Measurements from ENCODE around the gene FREM2. TPM values are rescaled to one million over a fixed set of nuclear protein-coding genes. Genes with fewer than 3 reads are reported as not detected.

Gene FREM2
- total RNA-seq, 1 donor from 2014 or later: 4.6 TPM

DNA sequence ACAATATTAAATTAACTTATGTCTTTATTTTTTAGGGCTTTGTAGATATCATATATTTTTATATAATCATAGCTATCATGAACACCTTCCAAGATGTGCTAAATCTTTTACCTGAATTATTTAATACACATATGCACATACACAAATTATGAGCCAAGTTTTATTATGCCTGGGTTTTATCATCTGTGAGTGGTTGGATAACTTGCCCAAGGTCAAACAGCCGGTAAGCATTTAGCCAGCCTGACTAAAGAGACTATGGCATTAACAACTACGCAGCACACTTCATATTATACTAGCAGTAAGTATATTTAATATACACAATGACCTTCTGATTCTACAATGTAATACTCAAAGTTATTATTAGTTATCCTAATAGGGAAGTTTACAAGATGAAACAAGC is 132.7 kb downstream of the FREM2 start:
- no peak overlapping the region for H3K27ac Mint-ChIP-seq (ENCODE audit: unreplicated experiment)
- DNase-seq (ENCODE audit: low spot score): no peak
- no peaks in the 10 kb centered on the region for H3K36me3 Mint-ChIP-seq (ENCODE audit: low read depth, unreplicated experiment)
- no peaks in the 10 kb centered on the region for H3K4me1 Mint-ChIP-seq (ENCODE audit: unreplicated experiment)
- no peaks in the 10 kb centered on the region for H3K9me3 Mint-ChIP-seq (ENCODE audit: unreplicated experiment)
- no peak overlapping the region for H3K4me3 Mint-ChIP-seq (ENCODE audit: unreplicated experiment)
- TF ChIP-seq, protein P1, sequence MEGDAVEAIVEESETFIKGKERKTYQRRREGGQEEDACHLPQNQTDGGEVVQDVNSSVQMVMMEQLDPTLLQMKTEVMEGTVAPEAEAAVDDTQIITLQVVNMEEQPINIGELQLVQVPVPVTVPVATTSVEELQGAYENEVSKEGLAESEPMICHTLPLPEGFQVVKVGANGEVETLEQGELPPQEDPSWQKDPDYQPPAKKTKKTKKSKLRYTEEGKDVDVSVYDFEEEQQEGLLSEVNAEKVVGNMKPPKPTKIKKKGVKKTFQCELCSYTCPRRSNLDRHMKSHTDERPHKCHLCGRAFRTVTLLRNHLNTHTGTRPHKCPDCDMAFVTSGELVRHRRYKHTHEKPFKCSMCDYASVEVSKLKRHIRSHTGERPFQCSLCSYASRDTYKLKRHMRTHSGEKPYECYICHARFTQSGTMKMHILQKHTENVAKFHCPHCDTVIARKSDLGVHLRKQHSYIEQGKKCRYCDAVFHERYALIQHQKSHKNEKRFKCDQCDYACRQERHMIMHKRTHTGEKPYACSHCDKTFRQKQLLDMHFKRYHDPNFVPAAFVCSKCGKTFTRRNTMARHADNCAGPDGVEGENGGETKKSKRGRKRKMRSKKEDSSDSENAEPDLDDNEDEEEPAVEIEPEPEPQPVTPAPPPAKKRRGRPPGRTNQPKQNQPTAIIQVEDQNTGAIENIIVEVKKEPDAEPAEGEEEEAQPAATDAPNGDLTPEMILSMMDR (IDR thresholded peaks at IDR 0.05; ENCODE audit: unreplicated experiment): no peak
- peaks cover 2% of the 10 kb centered on the region for H3K27me3 Mint-ChIP-seq (ENCODE audit: unreplicated experiment)

GRCh38 chr13:38821770-38822551 is 135.1 kb downstream of the FREM2 start:
- TF ChIP-seq, protein P1 (IDR thresholded peaks at IDR 0.05; ENCODE audit: unreplicated experiment): no peak
- no peaks in the 10 kb centered on the region for H3K9me3 Mint-ChIP-seq (ENCODE audit: unreplicated experiment)
- H3K4me3 Mint-ChIP-seq (ENCODE audit: unreplicated experiment): no peak overlapping the region
- no peak for DNase-seq (ENCODE audit: low spot score)
- no peak overlapping the region for H3K27ac Mint-ChIP-seq (ENCODE audit: unreplicated experiment)
- H3K27me3 Mint-ChIP-seq (ENCODE audit: unreplicated experiment): peaks cover 2% of the 10 kb centered on the region
- H3K4me1 Mint-ChIP-seq (ENCODE audit: unreplicated experiment): peaks cover 6% of the 10 kb centered on the region
- H3K36me3 Mint-ChIP-seq (ENCODE audit: low read depth, unreplicated experiment): no peaks in the 10 kb centered on the region

DNA sequence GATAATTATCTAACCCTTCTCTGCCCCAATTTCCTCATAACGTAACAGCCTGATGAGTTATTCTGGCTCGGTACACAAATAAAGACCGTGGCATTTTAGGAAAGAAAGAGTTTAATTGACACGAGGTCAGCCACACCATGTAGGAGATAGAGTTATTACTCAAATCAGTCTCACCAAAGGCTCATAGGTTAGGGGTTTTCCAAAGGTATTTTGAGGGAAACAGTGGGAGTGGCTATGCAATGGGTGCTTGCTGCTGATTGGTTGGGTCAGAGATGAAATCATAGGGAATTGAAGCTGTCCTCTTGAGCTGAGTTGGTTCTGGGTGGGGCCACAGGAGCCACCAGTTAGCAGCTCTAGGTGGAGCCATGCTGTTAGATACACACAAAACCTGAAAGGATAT is 137.5 kb downstream of the FREM2 start:
- H3K27ac Mint-ChIP-seq (ENCODE audit: unreplicated experiment): no peak overlapping the region
- no peak for DNase-seq (ENCODE audit: low spot score)
- H3K4me3 Mint-ChIP-seq (ENCODE audit: unreplicated experiment): no peak overlapping the region
- TF ChIP-seq, protein P1 (IDR thresholded peaks at IDR 0.05; ENCODE audit: unreplicated experiment): no peak
- H3K36me3 Mint-ChIP-seq (ENCODE audit: low read depth, unreplicated experiment): no peaks in the 10 kb centered on the region
- peaks cover 2% of the 10 kb centered on the region for H3K27me3 Mint-ChIP-seq (ENCODE audit: unreplicated experiment)
- peaks cover 6% of the 10 kb centered on the region for H3K4me1 Mint-ChIP-seq (ENCODE audit: unreplicated experiment)
- no peaks in the 10 kb centered on the region for H3K9me3 Mint-ChIP-seq (ENCODE audit: unreplicated experiment)

DNA sequence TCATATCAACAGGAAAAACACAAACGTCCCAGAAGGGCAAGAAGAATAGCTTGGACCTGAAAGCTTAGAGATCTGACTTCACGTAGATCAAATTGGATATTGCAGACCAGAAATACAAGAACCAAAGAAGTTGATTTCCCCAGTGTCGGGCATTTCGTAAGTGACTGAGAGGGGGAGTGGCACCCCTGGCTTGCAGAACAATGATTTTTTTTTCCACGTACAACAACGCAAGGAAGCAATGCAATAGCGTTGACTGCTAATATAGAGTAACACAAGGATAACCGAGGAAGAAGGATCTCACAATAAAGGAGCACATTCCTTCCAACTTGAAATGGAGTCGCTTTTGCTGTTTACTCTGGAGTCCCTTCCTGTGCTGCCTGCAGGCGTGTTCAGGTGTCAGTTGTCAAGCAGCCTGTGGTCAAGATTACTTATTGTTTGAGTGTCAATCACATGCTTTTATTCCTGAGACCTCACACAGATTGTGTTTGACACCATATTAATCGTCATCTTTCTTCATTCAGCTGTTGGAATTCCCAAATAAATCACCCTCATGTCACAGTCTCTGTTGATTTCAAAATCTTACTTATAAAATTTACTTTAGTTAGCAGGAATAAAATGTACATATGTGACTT is 139.4 kb downstream of the FREM2 start:
- Mint-ChIP-seq H3K4me3 (ENCODE audit: unreplicated experiment) (no peak overlapping the region), H3K36me3 (ENCODE audit: low read depth, unreplicated experiment) (no peaks in the 10 kb centered on the region), H3K27me3 (ENCODE audit: unreplicated experiment) (peaks cover 2% of the 10 kb centered on the region), H3K4me1 (ENCODE audit: unreplicated experiment) (peaks cover 6% of the 10 kb centered on the region), H3K27ac (ENCODE audit: unreplicated experiment) (no peak overlapping the region), H3K9me3 (ENCODE audit: unreplicated experiment) (no peaks in the 10 kb centered on the region)
- no peak for DNase-seq (ENCODE audit: low spot score)
- TF ChIP-seq, protein P1 (IDR thresholded peaks at IDR 0.05; ENCODE audit: unreplicated experiment): no peak

GRCh38 chr13:38830442-38831045 is 143.7 kb downstream of the FREM2 start:
- H3K4me3 Mint-ChIP-seq (ENCODE audit: unreplicated experiment): no peak overlapping the region
- no peak for DNase-seq (ENCODE audit: low spot score)
- H3K36me3 Mint-ChIP-seq (ENCODE audit: low read depth, unreplicated experiment): no peaks in the 10 kb centered on the region
- no peak overlapping the region for H3K27ac Mint-ChIP-seq (ENCODE audit: unreplicated experiment)
- H3K9me3 Mint-ChIP-seq (ENCODE audit: unreplicated experiment): no peaks in the 10 kb centered on the region
- TF ChIP-seq, protein P1 (IDR thresholded peaks at IDR 0.05; ENCODE audit: unreplicated experiment): no peak
- peaks cover 6% of the 10 kb centered on the region for H3K4me1 Mint-ChIP-seq (ENCODE audit: unreplicated experiment)
- no peaks in the 10 kb centered on the region for H3K27me3 Mint-ChIP-seq (ENCODE audit: unreplicated experiment)

Measured in endothelial cell (in vitro differentiated cells).